Measurements from ENCODE around the gene PITPNM3.

- TF ChIP-seq POLR2A (IDR thresholded peaks at IDR 0.05; ENCODE audit: low read depth, low read length) (no peak), TAF1 (IDR thresholded peaks at IDR 0.05; ENCODE audit: low read depth, low read length) (no peak), POLR2AphosphoS5 (IDR thresholded peaks at IDR 0.05; ENCODE audit: low read depth, low read length) (no peak)
Observed at GRCh38 chr17:6578491-6578890, 22.1 kb upstream of the PITPNM3 start.
